Esophagus squamous epithelium (tissue), 4 donors: ENCODE data around the gene SUV39H1.

Experiments used
- POLR2A ChIP-seq, 4 donors: fragments of 450-650 bp; IDR thresholded peaks; one replicate each; pipeline ENCODE4 v1.6.1; 2017; ENCODE audit warnings: antibody characterized with exemption in 4 of 4, mild to moderate bottlenecking in 4 of 4, moderate library complexity in 3 of 4
- TF ChIP-seq, protein P1 (sequence below), 6 experiments: fragments of 450-650 bp in 4 of 6; fragments of 200-600 bp in 2 of 6; sonication (generic) in 2 of 6; IDR thresholded peaks; one replicate each; pipeline ENCODE4 v1.5.1; 2016 to 2019; ENCODE audit warnings: antibody characterized with exemption in 6 of 6, mild to moderate bottlenecking in 4 of 6, moderate library complexity in 4 of 6

DNA sequence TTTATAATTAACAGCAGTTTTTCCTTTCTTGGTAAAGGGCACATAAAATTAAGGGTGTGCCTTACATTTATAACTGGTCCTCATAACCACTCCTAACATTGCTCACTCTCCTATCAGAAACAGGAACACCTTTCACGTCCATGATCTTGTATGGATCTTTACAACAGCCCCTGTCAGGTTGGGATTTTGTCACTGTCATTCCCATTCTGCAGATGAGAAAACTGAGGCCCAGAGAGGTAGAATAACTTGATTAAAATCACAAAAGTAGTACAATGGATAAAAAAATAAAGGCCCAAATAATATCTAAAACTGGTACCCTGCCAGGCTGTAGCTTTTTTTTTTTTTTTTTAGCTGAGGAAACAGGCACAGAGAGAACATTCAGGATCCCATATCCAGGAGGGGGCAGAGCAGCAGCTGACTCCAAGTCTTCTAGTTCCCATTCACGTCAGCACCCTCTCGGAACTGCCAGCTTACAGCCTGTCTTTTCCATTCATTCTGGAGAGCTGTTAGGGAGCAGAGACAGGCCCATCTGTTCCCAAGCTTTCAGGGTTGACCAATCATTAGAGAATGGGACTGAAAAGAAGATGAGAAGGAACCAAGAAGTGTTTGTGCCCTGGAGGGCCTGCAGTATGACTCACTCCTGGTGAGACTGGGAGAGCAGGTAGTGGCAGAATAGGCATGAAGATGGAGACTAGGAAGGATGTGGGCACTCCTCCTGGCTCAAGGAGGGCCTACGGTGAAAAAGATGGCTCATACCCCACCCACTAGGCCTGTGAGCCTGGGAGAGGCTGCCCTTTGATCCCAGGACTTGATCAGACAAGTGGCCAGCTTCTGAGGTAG lies 7.3 kb downstream of the SUV39H1 start:
- TF ChIP-seq, protein P1, sequence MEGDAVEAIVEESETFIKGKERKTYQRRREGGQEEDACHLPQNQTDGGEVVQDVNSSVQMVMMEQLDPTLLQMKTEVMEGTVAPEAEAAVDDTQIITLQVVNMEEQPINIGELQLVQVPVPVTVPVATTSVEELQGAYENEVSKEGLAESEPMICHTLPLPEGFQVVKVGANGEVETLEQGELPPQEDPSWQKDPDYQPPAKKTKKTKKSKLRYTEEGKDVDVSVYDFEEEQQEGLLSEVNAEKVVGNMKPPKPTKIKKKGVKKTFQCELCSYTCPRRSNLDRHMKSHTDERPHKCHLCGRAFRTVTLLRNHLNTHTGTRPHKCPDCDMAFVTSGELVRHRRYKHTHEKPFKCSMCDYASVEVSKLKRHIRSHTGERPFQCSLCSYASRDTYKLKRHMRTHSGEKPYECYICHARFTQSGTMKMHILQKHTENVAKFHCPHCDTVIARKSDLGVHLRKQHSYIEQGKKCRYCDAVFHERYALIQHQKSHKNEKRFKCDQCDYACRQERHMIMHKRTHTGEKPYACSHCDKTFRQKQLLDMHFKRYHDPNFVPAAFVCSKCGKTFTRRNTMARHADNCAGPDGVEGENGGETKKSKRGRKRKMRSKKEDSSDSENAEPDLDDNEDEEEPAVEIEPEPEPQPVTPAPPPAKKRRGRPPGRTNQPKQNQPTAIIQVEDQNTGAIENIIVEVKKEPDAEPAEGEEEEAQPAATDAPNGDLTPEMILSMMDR (IDR thresholded peaks at IDR 0.05): no peak
- no peak for TF ChIP-seq POLR2A (IDR thresholded peaks at IDR 0.05)
